ENCODE measurements around the gene CHTOP. TPM values are rescaled to one million over a fixed set of nuclear protein-coding genes. Genes with fewer than 3 reads are reported as not detected.

CHTOP gene
- total and polyA plus RNA-seq, 2 of the 8 experiments (the other 6 are each of a cell fraction or from before 2014, with no cell fraction given): 84.6 to 104 TPM

DNA sequence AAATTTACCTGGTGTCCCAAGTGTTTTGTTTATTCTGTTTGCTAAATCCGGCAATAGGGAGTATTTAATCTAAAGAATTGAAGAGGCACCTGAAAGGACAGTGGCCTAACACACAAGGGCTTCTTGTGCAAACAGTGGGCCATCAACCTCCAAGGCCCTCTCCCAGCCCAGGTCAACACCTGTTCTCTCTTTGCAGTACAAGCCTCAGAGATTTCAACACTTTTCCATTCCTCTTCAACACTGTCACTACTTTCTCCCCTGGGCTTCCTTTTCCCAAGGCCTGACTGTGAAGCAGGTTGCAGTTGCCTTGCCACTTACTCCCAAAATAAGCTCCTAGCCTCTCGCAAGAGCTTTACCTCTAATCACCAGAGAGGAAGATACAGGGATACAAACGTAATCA is 21.5 kb downstream of the CHTOP start (continued):
- TF ChIP-seq, protein P1, sequence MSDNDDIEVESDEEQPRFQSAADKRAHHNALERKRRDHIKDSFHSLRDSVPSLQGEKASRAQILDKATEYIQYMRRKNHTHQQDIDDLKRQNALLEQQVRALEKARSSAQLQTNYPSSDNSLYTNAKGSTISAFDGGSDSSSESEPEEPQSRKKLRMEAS (IDR thresholded peaks at IDR 0.05): no peak
- TF ChIP-seq SAP30 (IDR thresholded peaks at IDR 0.05; ENCODE audit: insufficient read depth, insufficient replicate concordance, low read length) (no peak), TEAD4 (IDR thresholded peaks at IDR 0.05; ENCODE audit: low read depth, low read length) (no peak), BACH1 (IDR thresholded peaks at IDR 0.05; ENCODE audit: low read length) (no peak), ZNF274 (IDR thresholded peaks at IDR 0.05; ENCODE audit: borderline replicate concordance, extremely low read depth, low read length) (no peak), POU5F1 (IDR thresholded peaks at IDR 0.05; ENCODE audit: low read depth, low read length) (no peak), KDM5A (IDR thresholded peaks at IDR 0.05; ENCODE audit: low read length) (no peak), EGR1 (IDR thresholded peaks at IDR 0.05; ENCODE audit: borderline replicate concordance, low read depth, low read length) (no peak), RFX5 (IDR thresholded peaks at IDR 0.05; ENCODE audit: borderline replicate concordance, low read depth, low read length) (no peak)
